HG03139 (cell line): ENCODE data around the gene OIT3.

Source experiments
- ATAC-seq: cut with Tn5 transposase; IDR thresholded peaks from one replicate; pipeline ENCODE4 v1.9.1; 2021; ENCODE audit not compliant: unreplicated experiment

Gene OIT3

DNA sequence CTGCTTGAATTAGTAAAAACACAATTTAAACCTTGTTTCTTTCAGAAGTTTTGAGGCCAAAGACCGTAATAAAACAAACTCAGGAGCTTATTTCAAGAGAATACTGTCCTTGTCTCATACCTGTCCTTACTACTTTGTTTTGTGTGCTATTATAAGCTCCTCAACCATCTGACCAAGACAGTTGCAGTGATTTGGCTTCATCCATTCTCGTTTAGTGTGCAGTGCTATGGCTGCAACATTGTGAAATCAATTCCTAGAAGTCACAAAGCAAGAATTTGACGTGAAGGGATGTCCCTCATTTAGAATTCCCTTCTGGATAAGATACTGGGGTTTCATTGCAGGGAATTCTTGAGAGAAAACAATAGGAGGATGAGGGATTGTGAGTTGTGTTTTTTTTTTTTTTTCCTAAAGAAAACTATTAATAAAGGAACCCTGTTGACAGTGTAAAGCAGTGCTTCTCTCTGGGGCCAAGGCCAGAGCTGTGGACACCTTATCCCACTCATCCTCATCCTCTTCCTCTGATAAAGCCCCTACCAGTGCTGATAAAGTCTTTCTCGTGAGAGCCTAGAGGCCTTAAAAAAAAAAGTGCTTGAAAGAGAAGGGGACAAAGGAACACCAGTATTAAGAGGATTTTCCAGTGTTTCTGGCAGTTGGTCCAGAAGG is at the start of gene OIT3:
Gene OIT3, plus strand, starts transcription at position 604 of the 663 bp plus-strand sequence. CDS start 60 bp downstream, outside the sequence.
- ATAC-seq = no peak

GRCh38 chr10:72846238-72846637 is 47.3 kb upstream of the OIT3 start:
- no peak for ATAC-seq

DNA sequence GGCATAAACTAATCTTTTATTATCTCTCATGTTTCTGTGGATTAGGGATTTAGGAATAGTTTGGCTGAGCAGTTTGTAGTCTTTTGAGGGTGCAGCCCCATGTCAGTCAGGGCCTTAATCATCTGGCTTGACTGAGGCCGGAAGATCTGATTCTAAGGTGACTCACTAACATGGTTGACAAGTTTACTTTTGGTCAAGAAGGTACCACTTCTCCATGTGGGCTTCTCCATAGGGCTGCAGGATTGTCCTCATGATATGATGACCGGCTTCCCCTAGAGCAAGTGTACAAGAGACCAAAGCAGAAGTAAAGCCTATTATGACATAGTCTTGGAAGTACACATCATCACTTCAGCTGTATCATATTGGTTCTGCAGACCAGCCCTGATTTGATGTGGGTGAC is 45.9 kb upstream of the OIT3 start:
- no peak for ATAC-seq

DNA sequence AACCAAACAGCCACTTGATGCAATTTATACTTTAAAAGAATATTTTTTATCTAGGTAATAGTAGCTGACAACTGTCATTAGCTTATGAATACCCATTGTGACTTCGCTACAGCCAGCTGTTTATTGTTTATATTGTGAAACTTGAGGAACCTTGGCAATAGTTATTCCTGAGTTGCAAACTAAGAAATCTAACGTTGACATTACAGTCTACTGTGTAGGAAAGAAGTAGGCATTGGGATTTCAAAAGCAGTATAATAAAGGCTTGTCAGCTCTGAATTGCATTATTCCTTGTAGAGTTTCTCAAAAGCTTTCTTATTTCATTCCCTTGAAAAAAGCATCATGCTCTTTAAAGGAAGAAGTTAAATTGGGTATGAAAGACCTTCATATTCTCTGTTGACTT is 42.7 kb upstream of the OIT3 start:
- no peak for ATAC-seq

GRCh38 chr10:72851509-72851908 is 42.0 kb upstream of the OIT3 start:
- no peak for ATAC-seq

DNA sequence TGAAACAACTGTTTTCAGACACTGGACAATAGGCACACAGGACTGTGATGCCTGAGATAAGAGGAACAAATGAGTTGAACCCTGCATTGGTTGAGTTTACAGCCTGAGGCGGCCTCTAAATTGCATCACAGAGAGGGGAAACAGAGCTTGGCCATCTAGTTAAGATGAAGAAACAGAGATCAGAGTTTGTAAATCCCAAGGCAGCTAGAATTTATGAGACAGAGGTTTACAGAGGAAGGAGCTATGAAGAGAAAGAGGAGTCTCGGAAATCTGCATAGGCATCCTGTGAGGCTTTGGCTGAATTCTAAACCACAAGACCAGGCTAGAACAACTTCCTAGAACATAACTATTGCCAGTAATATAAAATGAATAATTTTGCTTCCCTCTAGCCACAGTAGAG is 41.0 kb upstream of the OIT3 start:
- no peak for ATAC-seq

DNA sequence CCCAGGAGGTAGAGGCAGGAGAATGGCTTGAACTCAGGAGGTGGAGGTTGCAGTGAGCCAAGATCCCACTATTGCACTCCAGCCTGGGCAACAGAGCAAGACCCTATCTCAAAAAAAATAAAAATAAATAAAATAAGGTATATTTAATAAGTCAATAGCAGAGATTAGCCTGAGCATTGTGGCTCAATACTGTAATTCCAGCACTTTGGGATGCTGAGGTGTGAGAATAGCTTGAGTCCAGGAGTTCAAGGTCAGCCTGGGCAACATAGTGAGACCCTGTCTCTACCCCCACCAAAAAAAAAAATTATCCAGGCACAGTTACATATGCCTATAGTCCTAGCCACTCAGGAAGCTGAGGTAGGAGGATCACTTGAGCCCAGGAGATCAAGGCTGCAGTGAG is 38.4 kb upstream of the OIT3 start:
- ATAC-seq = no peak

DNA sequence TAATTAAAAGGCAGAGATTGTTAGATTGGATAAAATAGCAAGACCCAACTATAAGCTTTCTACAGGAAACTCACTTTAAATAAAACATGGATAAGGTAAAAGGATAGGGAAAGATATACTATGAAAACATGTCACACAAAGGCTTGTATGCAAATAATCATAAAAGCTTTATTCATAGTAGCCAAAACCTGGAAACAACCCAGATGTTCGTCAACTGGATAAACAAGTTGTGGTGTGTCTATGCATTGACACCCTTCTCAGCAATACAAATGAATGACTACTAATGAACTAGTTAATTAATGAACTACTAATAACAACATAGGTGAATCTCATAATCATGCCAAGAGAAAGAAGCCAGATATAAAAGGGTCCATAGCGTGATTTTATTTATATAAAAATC is 37.7 kb upstream of the OIT3 start:
- ATAC-seq = no peak

- no peak for ATAC-seq
These were observed 35.5 kb upstream of the OIT3 start for GRCh38 chr10:72858067-72858466.

DNA sequence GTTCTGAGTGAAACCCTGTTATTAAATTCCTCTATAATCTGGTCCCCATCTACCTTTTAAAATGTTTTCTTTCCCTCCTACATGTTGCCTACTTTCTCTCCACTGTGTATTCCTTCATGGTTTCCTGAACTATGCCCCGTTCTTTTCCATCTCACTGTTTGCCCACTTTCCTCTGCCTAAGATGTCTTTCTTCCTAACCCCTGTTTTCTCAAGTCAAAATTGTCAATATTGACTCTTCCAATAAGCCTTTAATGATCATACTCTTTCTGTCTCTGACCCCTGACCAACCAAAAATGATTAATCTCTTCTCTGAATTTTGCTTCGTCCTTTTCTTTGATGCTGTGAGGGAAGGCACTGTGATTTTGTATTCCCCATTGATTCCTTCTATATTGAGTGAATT is 30.6 kb upstream of the OIT3 start:
- ATAC-seq = no peak

DNA sequence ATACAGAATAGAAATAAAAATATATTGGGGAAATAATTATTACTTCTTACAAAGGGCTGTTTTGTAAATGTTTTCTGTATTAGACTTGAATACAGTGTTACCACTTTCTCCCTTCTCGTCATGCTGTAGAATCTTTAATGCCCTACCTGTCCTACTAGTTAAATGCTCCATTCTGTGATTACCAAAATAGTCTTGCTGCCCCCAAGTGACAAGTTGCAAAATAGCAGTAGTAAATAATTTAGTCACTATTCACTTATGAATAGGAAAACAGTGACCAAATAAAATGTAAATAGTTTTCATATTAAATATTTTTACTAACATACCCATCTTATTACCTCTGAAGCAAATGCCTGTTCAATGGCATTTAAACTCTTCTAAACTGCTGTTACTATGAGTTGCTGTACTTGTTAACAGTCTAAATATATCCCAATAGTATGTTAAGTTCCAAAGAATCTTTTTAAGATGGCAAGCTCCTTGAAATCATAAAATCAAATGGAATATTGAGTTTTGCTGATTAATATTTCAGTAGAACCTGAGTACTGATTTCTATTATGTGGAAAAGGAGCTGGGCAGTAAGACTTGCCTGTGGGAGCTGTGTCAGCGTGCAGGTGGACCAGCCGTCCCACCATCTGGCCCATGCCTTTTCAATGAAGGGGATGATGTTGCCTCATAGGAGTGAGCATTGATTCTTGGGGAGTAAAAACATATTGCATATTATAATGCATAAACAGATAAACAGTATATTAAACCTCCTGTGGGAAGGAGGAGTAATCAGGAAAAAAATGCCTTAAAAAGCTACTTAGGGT is 18.1 kb upstream of the OIT3 start:
- ATAC-seq = no peak

GRCh38 chr10:72879245-72879644 is 14.3 kb upstream of the OIT3 start:
- ATAC-seq = no peak

GRCh38 chr10:72881291-72881690 is 12.2 kb upstream of the OIT3 start:
- no peak for ATAC-seq

DNA sequence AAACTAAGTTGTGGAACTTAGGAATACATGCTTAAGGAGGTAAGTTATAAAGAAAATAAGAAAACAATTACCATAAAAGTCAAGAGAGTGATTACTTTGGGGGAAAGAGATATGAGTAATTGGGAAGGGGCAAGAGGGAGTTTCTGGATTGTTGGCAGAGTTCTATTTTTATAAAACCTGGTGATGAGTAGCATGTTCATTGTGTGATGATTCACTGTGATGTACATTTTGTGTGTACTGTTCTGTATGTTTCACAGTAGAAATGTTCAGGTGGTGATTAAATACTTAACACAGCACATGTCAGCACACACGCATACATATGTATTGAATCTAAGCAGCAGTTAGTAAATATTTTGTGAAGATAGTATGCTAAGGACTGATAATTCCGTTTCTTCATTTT is 9.7 kb upstream of the OIT3 start:
- ATAC-seq = no peak

DNA sequence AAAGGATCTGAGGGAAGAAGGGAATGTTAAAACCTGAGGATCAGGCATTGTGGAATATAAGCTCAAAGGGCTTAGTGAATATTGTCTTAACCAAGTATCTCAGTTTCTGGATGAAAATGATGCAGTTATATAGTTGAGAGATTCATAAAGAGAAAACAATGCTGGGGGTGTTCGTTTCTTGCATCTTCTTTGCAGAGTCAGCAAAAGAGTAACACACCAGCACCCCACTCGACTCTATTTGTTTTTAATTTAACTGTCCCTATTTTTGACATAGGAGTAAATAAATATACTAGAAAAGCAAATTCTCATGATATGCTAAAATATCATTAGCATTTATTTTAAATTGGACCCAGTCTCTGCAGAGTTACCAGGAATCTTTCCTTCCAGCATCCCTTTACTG is 7.6 kb upstream of the OIT3 start:
- no peak for ATAC-seq

GRCh38 chr10:72886621-72887020 is 6.9 kb upstream of the OIT3 start:
- no peak for ATAC-seq

DNA sequence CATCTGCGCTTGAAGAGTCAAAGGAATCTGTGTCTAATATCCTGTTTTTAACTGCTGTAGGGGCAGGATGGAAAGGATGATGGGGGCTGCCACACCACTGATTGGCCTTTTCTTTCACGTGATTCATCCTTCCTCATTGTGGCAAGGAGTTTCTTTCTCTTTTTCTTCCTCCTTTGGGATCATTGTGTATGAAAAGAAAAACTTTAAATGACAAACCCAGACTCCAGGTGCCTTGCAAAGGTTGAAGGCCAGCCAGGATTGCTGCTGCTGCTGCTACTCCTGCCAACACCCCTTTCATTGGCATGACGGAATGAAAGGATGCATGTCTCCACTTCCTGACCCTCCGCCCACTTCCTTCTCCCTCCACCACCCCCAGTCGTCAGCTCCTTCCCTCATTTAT is 6.5 kb upstream of the OIT3 start:
- ATAC-seq = no peak

GRCh38 chr10:72888151-72888638 is 5.3 kb upstream of the OIT3 start:
- no peak for ATAC-seq

DNA sequence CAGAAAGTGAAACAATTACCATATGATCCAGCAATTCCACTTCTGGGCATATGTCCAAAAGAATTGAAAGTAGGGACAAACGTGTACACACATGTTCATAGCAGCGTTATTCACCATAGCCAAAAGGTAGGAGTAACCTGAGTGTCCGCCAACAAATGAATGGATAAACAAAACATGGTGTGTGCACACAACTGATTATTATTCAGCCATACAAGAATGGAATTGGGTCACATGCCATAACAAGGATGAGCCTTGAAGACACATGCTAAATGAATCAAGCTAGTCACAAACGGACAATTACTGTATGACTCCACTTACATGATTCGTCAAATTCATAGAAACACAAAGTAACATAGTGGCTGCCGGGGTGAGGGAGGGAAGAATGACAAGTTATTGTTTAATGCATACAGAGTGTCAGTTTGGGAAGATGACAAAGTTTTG is 4.1 kb upstream of the OIT3 start:
- ATAC-seq = no peak

- no peak for ATAC-seq
These were observed 3.5 kb upstream of the OIT3 start for GRCh38 chr10:72890086-72890485.

DNA sequence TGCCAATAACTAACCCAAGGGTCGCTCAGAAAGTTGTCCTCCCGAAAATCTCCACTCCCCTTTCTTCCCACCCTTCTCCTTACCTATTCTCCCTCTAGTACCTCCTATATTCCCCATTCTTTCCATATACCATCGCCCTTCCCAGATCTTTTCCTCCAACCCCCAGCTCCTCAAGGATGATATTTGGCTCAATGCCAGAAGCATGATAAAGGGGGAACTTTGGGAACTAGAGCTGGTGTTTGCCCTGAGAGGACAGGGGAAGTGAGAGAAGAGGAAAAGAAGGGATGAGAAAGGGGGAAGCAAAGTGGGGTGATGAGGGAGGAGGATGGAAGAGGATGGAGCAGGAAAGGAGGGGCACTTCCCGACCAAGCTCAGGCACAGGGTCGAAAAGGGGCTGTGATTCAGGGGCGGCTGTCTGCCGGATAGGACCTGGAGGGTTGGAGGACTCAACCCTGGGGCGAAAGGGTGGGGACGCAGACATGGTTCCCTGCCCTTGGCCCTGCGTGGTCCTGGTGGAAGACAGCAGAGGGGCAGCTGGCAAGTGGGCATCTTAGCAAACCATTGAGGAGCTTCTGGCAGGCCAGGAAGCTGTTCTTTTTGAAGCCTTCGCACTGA is 1.8 kb downstream of the OIT3 start:
- no peak for ATAC-seq

GRCh38 chr10:72898616-72899015 is 5.1 kb downstream of the OIT3 start:
- ATAC-seq = no peak
